GM18505 (cell line): ENCODE data around the gene OSTM1.

Experiments used
- ATAC-seq: cut with Tn5 transposase; IDR thresholded peaks from one replicate; pipeline ENCODE4 v1.9.1; 2021; ENCODE audit not compliant: unreplicated experiment
- POLR2A ChIP-seq: IDR thresholded peaks from 4 replicates; pipeline ENCODE4 v1.6.1; 2011; ENCODE audit warnings: borderline replicate concordance; ENCODE audit not compliant: insufficient read depth, insufficient read length; ENCODE audit errors: extremely low read depth

Gene OSTM1

DNA sequence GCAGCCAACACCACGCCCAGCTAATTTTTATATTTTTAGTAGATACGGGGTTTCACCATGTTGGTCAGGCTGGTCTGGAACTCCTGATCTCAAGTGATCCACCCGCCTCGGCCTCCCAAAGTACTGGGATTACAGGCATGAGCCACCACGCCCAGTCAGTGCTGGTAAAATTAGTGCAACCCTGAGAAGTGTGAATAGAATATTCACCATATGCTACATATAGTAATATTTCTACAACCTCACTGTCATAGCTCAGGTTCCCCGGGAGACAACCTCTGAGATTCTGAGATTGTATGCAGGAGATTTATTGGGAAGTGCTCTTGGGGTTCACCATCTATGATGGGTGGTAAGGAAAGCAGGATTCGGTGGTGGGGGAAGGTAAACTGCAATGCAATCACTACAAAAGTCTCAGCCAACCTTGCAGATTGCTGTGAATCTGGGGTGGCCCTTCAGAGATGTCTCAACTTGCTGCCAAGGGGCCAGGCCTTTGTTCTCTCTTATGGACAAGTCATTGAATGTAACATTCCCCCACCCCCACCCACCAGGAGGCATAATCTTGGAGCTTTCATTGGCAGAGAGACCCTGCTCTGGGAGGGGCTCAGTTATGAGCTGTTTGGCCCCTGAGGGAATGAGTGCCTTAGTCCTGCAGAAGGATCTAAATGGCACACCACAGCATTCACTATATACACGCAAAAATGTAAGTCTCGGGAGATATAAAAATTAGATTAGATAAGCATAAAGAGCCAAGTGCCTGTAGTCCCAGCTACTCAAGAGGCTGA lies 82.6 kb downstream of the OSTM1 start:
- no peak for TF ChIP-seq POLR2A
- ATAC-seq, result no peak
